Right lobe of liver (tissue), 4 donors: ENCODE data around the gene ITFG2.

Experiments used
- POLR2A ChIP-seq: fragments of 450-650 bp; IDR thresholded peaks from one replicate; pipeline ENCODE4 v1.6.1; 2017; ENCODE audit warnings: antibody characterized with exemption, mild to moderate bottlenecking
- TF ChIP-seq, protein P1 (sequence below), 4 donors: fragments of 200-600 bp in 3 of 4; fragments of 450-650 bp in 1 of 4; IDR thresholded peaks; one replicate each; pipeline versions ENCODE4 v1.5.1 to v1.8.0; 2016 to 2022; ENCODE audit warnings: antibody characterized with exemption in 4 of 4, mild to moderate bottlenecking in 2 of 4
- donor health status: DM: no; HTN: no; CAD: no.
- donor health status: DM: no; HTN: no; CAD: no.
- donor health status: DM: no; HTN: yes; CAD: no.

DNA sequence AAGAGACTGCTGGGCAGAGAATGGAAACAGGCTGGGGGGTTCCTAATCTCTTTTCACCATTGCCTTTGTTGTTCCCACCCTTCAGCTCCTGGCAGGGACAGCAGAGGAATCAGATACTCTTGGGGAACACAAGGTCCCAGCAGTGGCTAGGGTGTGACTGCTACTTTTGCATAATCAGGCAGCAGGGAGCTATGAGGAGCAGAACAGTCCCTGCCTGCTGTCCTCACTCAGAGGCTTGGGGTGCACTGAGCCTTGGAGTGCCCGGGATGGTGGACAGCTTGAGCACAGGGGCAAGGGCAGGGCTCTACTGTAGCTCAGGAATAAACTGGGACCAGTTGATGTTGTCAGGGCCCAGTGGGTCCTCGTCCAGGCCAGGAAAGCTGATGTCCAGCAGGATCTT, 45.9 kb downstream of the ITFG2 start:
- TF ChIP-seq, protein P1, sequence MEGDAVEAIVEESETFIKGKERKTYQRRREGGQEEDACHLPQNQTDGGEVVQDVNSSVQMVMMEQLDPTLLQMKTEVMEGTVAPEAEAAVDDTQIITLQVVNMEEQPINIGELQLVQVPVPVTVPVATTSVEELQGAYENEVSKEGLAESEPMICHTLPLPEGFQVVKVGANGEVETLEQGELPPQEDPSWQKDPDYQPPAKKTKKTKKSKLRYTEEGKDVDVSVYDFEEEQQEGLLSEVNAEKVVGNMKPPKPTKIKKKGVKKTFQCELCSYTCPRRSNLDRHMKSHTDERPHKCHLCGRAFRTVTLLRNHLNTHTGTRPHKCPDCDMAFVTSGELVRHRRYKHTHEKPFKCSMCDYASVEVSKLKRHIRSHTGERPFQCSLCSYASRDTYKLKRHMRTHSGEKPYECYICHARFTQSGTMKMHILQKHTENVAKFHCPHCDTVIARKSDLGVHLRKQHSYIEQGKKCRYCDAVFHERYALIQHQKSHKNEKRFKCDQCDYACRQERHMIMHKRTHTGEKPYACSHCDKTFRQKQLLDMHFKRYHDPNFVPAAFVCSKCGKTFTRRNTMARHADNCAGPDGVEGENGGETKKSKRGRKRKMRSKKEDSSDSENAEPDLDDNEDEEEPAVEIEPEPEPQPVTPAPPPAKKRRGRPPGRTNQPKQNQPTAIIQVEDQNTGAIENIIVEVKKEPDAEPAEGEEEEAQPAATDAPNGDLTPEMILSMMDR (IDR thresholded peaks at IDR 0.05): no peak
- no peak for TF ChIP-seq POLR2A
